Mucosa of stomach (tissue), 1 donor: Measurements from ENCODE around the gene BTBD9.

Experiments
- H3K27me3 ChIP-seq: one replicate; pipeline ENCODE4 v1.7.0; 2013; ENCODE audit warnings: mild to moderate bottlenecking, low read length; ENCODE audit not compliant: control insufficient read depth, insufficient read depth
- H3K36me3 ChIP-seq: one replicate; pipeline ENCODE4 v1.7.0; 2013; ENCODE audit warnings: low read length; ENCODE audit not compliant: control insufficient read depth, insufficient read depth
- H3K4me1 ChIP-seq: one replicate; pipeline ENCODE4 v1.7.0; 2013; ENCODE audit warnings: mild to moderate bottlenecking, low read length; ENCODE audit not compliant: control insufficient read depth, insufficient read depth
- H3K4me3 ChIP-seq: one replicate; pipeline ENCODE4 v1.7.0; 2013; ENCODE audit warnings: low read length
- H3K9ac ChIP-seq: one replicate; pipeline ENCODE4 v1.7.0; 2013; ENCODE audit warnings: mild to moderate bottlenecking, low read length, moderate library complexity
- H3K9me3 ChIP-seq: one replicate; pipeline ENCODE4 v1.7.0; 2013; ENCODE audit warnings: mild to moderate bottlenecking, low read length, moderate library complexity; ENCODE audit not compliant: control insufficient read depth
- donor health status: Pancreatic carcinoma.

The BTBD9 gene

GRCh38 chr6:38403548-38403947, 236.2 kb downstream of the BTBD9 start:
- H3K9me3 ChIP-seq, result no peaks in the 10 kb centered on the region
- no peaks in the 10 kb centered on the region for H3K36me3 ChIP-seq
- no peaks in the 10 kb centered on the region for H3K27me3 ChIP-seq
- H3K4me1 ChIP-seq, result peaks cover 12% of the 10 kb centered on the region
- H3K4me3 ChIP-seq, result no peak overlapping the region
- no peak overlapping the region for H3K9ac ChIP-seq

GRCh38 chr6:38400764-38401163, 239.0 kb downstream of the BTBD9 start:
- no peak overlapping the region for H3K4me3 ChIP-seq

GRCh38 chr6:38400101-38400500, 239.6 kb downstream of the BTBD9 start:
- Histone ChIP-seq H3K36me3 (no peaks in the 10 kb centered on the region), H3K27me3 (no peaks in the 10 kb centered on the region), H3K4me3 (no peak overlapping the region), H3K4me1 (peaks cover 12% of the 10 kb centered on the region), H3K9me3 (no peaks in the 10 kb centered on the region), H3K9ac (no peak overlapping the region)

More at GRCh38 chr6:38400764-38401163, 239.0 kb downstream of the BTBD9 start:
- Histone ChIP-seq H3K4me1 (peaks cover 12% of the 10 kb centered on the region), H3K27me3 (no peaks in the 10 kb centered on the region), H3K9ac (no peak overlapping the region), H3K9me3 (no peaks in the 10 kb centered on the region), H3K36me3 (no peaks in the 10 kb centered on the region)

GRCh38 chr6:38396209-38396608, 243.5 kb downstream of the BTBD9 start:
- no peaks in the 10 kb centered on the region for H3K36me3 ChIP-seq
- no peaks in the 10 kb centered on the region for H3K27me3 ChIP-seq
- no peak overlapping the region for H3K4me3 ChIP-seq
- H3K9me3 ChIP-seq, result no peaks in the 10 kb centered on the region
- H3K4me1 ChIP-seq, result peaks cover 7% of the 10 kb centered on the region
- H3K9ac ChIP-seq, result no peak overlapping the region

GRCh38 chr6:38393986-38394385, 245.7 kb downstream of the BTBD9 start:
- no peak overlapping the region for H3K4me3 ChIP-seq
- H3K36me3 ChIP-seq, result no peaks in the 10 kb centered on the region

GRCh38 chr6:38391626-38392579, 247.8 kb downstream of the BTBD9 start:
- no peak overlapping the region for H3K9ac ChIP-seq
- H3K36me3 ChIP-seq, result no peaks in the 10 kb centered on the region
- H3K4me3 ChIP-seq, result no peak overlapping the region
- no peaks in the 10 kb centered on the region for H3K9me3 ChIP-seq
- no peaks in the 10 kb centered on the region for H3K27me3 ChIP-seq
- H3K4me1 ChIP-seq, result no peaks in the 10 kb centered on the region

More at GRCh38 chr6:38393986-38394385, 245.7 kb downstream of the BTBD9 start:
- Histone ChIP-seq H3K27me3 (no peaks in the 10 kb centered on the region), H3K9me3 (no peaks in the 10 kb centered on the region), H3K4me1 (no peaks in the 10 kb centered on the region), H3K9ac (no peak overlapping the region)

- no peak overlapping the region for H3K4me3 ChIP-seq
- H3K9ac ChIP-seq, result no peak overlapping the region
- no peaks in the 10 kb centered on the region for H3K36me3 ChIP-seq
- no peaks in the 10 kb centered on the region for H3K9me3 ChIP-seq
- H3K4me1 ChIP-seq, result no peaks in the 10 kb centered on the region
- H3K27me3 ChIP-seq, result no peaks in the 10 kb centered on the region
Observed at GRCh38 chr6:38391206-38391605, 248.5 kb downstream of the BTBD9 start.

- no peaks in the 10 kb centered on the region for H3K9me3 ChIP-seq
- no peak overlapping the region for H3K4me3 ChIP-seq
- no peaks in the 10 kb centered on the region for H3K36me3 ChIP-seq
- no peaks in the 10 kb centered on the region for H3K4me1 ChIP-seq
- H3K9ac ChIP-seq, result no peak overlapping the region
- no peaks in the 10 kb centered on the region for H3K27me3 ChIP-seq
Observed at GRCh38 chr6:38389875-38390274, 249.9 kb downstream of the BTBD9 start.

GRCh38 chr6:38387971-38388370, 251.8 kb downstream of the BTBD9 start:
- no peak overlapping the region for H3K9ac ChIP-seq
- no peaks in the 10 kb centered on the region for H3K9me3 ChIP-seq
- no peaks in the 10 kb centered on the region for H3K4me1 ChIP-seq
- no peaks in the 10 kb centered on the region for H3K36me3 ChIP-seq
- H3K27me3 ChIP-seq, result no peaks in the 10 kb centered on the region
- no peak overlapping the region for H3K4me3 ChIP-seq

- no peak overlapping the region for H3K4me3 ChIP-seq
- no peaks in the 10 kb centered on the region for H3K9me3 ChIP-seq
- H3K4me1 ChIP-seq, result no peaks in the 10 kb centered on the region
- no peak overlapping the region for H3K9ac ChIP-seq
- no peaks in the 10 kb centered on the region for H3K27me3 ChIP-seq
- no peaks in the 10 kb centered on the region for H3K36me3 ChIP-seq
Observed at GRCh38 chr6:38387461-38387860, 252.3 kb downstream of the BTBD9 start.

- Histone ChIP-seq H3K9me3 (no peaks in the 10 kb centered on the region), H3K4me3 (no peak overlapping the region), H3K27me3 (no peaks in the 10 kb centered on the region), H3K36me3 (no peaks in the 10 kb centered on the region), H3K9ac (no peak overlapping the region), H3K4me1 (no peaks in the 10 kb centered on the region)
Observed at GRCh38 chr6:38378801-38379200, 260.9 kb downstream of the BTBD9 start.

GRCh38 chr6:38375937-38376336, 263.8 kb downstream of the BTBD9 start:
- Histone ChIP-seq H3K4me3 (no peak overlapping the region), H3K27me3 (no peaks in the 10 kb centered on the region), H3K9ac (no peak overlapping the region), H3K4me1 (no peaks in the 10 kb centered on the region), H3K9me3 (no peaks in the 10 kb centered on the region), H3K36me3 (no peaks in the 10 kb centered on the region)
